NCI-H748 treated with DMSO at 0.1 percent for 48 hours (cell line): ENCODE results near the gene TMEM131.

Experiments used
- DNase-seq: peaks from one replicate; lab custom pipeline; 2025; lab: John Stamatoyannopoulos, UW

Gene TMEM131

DNA sequence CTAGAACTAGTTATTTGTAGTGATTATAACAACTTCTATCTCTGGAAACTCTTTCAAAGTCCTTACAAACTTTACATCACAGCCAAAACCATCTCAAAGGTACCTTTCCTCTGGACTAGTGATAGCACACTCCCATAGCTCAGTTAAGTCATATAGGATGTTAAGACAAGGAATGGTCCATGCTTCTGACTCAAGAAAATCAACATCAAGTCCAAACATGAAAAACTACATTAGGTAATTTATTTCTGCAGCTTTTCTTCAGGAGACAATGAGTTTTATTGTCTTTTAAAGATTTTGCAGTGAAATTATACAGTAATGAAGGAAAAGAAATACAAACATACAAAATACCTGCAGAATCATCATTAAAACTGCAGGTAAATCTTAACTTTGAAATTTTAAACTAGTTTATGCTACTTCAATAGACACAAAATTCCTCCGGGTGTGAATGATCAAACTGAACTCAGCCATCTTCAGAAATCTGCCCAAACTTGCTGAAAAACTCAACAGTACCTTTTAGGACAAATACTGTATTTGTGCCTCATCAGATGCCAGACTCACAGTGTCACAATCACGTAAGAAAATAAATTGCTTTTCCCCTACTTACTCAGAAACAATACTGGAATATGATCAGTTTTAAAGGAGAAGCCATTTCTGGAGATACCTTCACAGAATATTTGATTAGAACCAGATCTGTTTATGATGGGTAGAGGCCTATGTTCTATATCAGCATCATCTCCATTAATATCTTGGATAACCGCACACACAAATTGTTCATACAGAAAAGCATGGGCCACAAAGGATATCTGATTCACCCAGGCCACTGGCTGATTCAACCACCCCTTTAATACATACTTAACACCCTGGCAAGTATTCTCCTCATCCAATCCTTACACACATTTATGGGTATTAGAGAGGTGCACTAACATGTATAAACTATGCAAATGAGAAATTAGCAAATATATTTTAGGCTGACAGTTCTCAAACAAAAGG, 2.6 kb downstream of the TMEM131 start:
- no peak for DNase-seq

GRCh38 chr2:97991081-97991856, 4.5 kb downstream of the TMEM131 start:
- no peak for DNase-seq

GRCh38 chr2:97988722-97989121, 7.0 kb downstream of the TMEM131 start:
- DNase-seq = no peak

GRCh38 chr2:97985998-97986397, 9.8 kb downstream of the TMEM131 start:
- DNase-seq = no peak

GRCh38 chr2:97983698-97984097, 12.1 kb downstream of the TMEM131 start:
- no peak for DNase-seq

DNA sequence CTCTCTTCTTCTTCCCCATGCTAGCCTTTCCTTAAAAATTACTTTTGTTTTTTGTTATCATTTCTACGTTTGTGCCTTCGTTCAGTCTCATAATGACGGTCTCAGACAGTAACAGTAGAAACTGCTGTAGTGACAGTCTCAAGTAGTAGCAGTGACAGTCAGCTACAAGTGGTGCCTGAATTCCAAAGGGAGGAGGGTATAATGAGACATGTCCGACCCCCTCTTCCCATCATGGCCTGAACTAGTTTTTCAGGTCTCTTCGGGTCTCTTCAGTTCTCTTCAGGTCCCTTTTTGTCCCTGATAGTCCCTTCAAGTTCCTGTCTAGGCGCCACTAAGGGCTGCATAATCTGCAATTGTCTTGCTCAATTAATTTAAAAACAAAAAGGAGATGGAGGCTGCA, 12.6 kb downstream of the TMEM131 start:
- no peak for DNase-seq

GRCh38 chr2:97982621-97983020, 13.1 kb downstream of the TMEM131 start:
- DNase-seq = no peak

- DNase-seq = no peak
Observed at GRCh38 chr2:97981961-97982360, 13.8 kb downstream of the TMEM131 start.

DNA sequence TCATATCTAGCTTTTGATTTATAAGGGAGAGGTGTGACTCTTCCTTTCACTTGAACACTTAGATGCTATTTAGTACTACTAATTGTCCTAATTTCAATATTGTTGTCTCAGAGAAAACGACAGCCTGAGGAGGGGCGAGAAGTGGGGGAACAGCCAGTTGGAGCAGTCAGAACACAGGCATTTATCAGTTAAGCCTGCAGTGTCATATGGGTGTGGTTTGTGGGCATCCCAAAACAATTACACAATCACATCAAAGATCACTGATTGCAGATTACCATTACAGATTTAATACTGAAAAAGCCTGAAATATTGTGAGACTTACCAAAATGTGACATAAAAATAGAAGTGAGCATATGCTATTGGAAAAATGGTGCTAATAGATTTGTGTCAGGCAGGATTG, 15.8 kb downstream of the TMEM131 start:
- DNase-seq = no peak

DNA sequence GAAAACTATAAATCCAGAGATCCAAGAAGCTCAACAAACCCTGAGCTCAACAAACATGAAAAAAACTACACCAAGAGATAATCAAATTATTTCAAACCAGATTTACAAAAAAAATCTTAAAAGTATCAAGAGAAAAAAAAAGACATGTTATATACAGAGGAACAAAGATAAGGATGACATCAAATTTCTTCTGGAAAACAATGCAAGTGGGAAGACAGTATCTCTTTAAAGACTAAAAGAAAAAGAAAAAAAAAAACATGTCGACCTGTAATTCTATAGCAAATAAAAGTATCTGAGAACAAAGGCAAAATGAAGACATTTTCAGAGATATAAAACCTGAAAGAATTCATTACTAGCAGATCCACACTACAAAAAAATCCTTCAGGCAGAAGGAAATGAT, 21.3 kb downstream of the TMEM131 start:
- DNase-seq = no peak

DNA sequence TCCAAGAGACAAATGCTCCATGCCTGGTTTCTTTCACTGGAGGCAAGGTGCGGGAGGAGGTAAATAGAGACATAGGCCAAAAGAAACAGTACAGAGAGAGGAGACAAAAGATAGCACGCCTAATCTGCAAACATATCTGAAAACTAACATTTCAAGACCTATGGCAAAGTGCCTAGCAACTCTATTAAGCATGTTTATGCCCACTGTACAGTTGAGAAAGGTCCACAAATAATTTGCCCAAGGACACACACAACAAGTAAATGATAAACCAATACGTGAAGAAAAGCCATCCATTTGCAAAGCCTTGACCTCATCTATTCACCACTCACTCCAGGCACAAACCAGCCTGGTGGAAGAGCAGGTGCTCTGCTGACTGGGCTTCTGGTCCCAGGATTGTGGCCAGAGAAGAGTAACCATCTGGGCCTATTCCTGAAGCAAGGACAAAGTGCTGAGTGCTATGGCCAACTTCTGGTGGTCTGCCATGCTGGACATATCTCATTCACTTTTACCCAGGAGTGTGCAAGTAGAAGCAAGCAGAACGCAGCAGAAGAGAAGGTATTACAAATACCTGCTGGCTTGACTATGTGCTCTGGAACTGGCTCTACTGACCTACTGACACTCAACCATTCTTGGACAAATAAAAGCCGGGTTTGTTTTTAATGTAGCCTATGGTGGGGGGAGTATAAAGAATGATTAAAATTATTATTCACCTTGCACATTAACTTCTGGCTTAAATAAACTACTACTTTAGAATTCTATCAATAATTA, 25.3 kb downstream of the TMEM131 start:
- no peak for DNase-seq

DNA sequence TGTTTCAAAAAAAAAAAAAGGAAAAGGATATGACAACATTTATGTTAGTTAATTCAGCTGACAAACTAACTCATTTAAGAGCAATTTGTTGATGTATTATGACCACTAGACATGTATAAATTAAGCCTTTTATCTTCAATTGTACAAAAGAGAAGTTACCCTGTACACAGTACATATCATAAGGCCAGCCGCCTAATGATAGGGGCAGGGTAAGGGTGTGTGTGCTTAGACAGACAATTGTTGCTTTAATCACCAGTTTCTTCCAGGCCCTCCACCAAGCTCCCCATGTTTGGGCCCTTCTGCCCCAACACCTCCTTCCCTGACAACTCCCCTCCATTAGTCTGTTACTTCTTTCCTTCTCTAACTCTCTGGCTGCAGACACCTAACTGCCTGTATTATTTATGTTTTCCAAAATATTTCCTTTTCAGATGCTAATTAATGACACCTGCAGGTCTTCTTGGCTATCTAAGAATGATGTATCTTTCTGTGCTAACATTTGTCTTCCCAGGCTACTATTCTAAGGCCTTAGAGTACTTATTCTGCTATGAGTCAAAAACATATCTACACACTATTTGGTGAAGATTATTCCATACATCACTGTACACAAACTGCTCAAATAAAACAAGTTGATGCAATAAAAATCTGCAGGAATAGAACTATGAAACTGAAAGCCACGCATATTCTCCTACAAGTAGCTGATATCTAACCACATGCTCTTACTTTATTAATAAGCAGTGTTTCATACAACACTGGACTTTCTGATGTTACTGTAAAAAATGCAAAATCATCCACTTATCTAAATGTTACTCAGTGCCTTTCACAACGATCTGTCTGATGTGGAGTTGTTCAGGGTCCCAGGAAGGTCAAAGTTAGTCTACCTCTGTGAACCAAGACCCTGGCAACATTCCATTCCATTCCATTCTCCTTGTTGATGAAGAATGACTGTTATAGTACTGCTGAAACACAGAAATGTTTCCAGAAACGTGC, 26.4 kb downstream of the TMEM131 start:
- DNase-seq = no peak

DNA sequence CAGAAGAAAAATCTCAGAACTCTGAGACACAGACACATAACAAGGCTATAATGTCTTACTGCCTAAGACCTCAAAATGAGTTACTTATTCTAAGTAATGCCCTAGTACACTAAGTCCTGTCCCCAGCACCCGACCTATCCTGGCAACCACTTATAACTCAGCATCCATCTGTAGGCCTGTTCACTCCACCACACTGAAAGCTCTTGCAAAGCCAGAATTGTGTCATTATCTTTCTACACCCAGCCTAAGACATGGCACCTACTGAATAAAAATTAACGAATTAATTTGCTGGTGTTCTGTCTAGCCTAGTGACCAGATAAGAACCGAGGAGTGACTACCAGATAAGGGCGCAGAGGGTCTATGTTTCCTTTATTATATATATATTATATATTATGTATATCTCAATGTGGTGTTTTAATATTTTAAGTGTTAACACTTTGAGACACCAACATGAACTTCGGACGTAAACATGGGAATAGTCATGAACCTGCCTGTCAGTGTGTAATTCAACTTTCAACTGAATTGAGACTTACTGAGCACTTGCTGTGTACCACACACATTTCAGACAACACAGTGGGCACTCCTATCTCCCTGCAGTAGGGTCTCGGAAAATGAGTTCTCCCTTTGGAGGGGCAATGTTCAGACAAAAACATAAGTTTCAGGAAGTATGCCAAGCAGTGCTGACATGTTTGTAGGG, 27.7 kb downstream of the TMEM131 start:
- no peak for DNase-seq

DNA sequence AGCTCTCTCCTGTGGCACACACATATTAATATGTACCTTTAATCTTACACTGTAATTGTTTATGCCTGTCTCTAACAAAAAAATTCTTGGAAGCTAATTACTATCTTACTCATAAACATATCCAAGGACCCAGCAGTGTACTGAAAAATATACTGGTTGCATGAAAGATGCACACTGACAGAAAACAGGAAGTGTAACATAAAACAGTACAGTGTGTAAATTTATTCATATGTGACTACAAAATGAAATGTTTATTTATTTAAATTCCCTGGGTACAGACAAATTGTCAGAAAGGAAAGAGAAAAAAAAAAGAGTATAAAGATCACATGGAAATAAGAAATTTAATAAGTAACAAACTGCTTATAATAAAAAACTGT, 28.5 kb downstream of the TMEM131 start:
- DNase-seq = no peak

DNA sequence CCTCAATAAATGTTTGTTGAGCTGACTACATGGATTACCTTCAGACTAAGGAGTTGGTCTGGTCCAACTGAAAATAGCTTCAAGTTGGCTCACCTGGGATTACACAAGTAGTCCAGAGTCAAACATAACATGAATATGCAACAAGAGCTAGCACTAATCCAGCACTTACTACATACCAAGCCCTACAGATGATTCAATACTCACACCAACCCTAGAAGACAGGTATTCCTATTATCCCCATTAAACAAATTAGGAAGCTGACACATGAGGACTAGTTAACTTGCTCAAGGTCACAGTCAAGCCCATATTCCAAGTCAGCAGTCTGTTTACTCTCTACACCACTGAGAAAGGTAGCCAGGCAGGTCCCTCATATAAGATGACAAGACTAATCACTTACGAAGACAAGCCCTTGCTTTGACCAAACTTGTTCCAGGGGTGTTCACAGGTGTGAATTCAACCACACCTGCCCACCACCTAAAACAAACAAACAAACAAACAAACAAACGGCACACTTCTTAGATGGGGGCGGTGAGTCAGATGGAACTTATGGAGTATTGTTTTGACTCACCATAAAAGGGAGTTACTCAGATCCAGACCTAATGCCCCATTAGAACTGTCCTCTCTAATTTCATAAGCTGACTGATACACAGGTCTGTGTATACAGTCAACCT, 29.1 kb downstream of the TMEM131 start:
- no peak for DNase-seq

DNA sequence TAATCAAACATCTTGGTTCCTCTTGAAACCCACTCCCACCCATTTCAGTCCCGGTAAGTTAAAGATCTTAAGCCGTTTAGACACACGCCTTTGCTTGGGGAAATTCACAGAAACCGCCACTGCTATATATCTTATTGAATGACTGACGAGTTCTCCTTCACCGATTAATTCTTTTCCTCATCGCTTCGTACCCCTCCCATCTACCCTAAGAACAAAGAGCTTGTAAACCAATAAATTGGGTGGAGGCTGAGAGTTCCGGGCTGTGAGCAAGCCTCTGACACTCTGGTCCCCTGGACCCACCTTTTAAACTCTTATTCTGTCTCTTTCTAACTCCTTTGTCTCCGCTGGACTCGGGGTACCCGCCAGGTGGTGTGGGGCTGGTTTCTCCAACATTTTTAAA, 30.6 kb downstream of the TMEM131 start:
- DNase-seq = no peak

DNA sequence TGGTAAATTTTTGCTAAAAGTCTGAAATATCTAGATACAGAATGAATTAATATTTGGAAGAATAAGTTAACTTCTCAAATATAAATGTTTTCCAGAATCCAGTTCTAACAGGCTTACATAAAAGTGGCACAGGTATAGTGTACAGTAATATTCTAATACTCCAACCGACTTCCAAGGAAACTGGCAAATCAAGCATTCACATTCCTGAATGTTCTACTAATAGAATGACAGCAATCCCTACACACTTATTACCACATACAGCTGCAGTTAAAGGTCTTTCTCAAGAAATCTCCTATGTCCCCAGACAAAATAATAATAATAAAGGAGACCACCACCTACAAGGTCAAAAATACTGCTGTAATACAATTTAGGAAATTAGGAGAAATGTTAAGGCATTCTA, 31.9 kb downstream of the TMEM131 start:
- no peak for DNase-seq

- no peak for DNase-seq
Observed at GRCh38 chr2:97963079-97963406, 32.7 kb downstream of the TMEM131 start.

DNA sequence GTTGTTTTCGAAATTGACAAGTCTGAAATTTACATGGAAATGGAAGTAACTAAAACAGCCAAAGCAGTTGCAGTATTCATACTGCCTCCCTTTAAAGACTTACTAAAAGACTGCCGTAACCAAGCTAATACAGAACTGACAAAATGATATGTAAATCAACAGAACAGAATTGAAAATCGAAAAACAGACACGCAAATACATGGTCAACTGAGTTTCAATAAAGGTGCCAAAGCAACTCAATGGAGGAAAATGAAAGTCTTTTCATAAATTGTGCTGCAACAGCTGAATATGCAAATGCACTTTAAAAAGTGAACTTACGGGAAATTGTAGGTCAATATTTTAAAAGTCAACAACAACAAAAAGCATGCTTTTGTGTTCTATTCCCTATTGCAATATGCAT, 34.2 kb downstream of the TMEM131 start:
- DNase-seq = no peak

GRCh38 chr2:97958184-97958583, 37.6 kb downstream of the TMEM131 start:
- no peak for DNase-seq
